ENCODE data around the gene RPS6KC1. TPM values are rescaled to one million over a fixed set of nuclear protein-coding genes. Genes with fewer than 3 reads are reported as not detected.

Gene RPS6KC1
- total RNA-seq, 2 donors from 2014 or later: 20.7 to 34.1 TPM

GRCh38 chr1:213124590-213124989 is 73.5 kb downstream of the RPS6KC1 start:
- no peaks in the 10 kb centered on the region for H3K36me3 ChIP-seq
- no peak overlapping the region for H3K27ac ChIP-seq
- H3K27me3 ChIP-seq (replicated peaks; ENCODE audit: insufficient read depth): no peaks in the 10 kb centered on the region
- ATAC-seq (ENCODE audit: insufficient number of reproducible peaks, low FRiP score, low read depth) (no peak), DNase-seq (ENCODE audit: low spot score) (no peak)
- H3K4me3 ChIP-seq: no peak overlapping the region
- no peak for TF ChIP-seq CTCF (IDR thresholded peaks at IDR 0.05)
- no peaks in the 10 kb centered on the region for H3K9me3 ChIP-seq
- peaks cover 10% of the 10 kb centered on the region in 2 donors for H3K4me1 ChIP-seq (ENCODE audit: control insufficient read depth in 1 of 2, low read depth in 2 of 2)

GRCh38 chr1:213125643-213126042 is 74.6 kb downstream of the RPS6KC1 start:
- H3K27ac ChIP-seq: no peak overlapping the region
- H3K27me3 ChIP-seq (replicated peaks; ENCODE audit: insufficient read depth): no peaks in the 10 kb centered on the region
- peaks cover 5 to 10% of the 10 kb centered on the region in 2 donors for H3K4me1 ChIP-seq (ENCODE audit: control insufficient read depth in 1 of 2, low read depth in 2 of 2)
- ATAC-seq (ENCODE audit: insufficient number of reproducible peaks, low FRiP score, low read depth) (no peak), DNase-seq (ENCODE audit: low spot score) (no peak)
- no peaks in the 10 kb centered on the region for H3K36me3 ChIP-seq
- H3K9me3 ChIP-seq: no peaks in the 10 kb centered on the region
- H3K4me3 ChIP-seq: no peak overlapping the region
- TF ChIP-seq CTCF (IDR thresholded peaks at IDR 0.05): no peak

GRCh38 chr1:213127074-213127473 is 76.0 kb downstream of the RPS6KC1 start:
- H3K9me3 ChIP-seq: no peaks in the 10 kb centered on the region
- no peak overlapping the region for H3K27ac ChIP-seq
- no peak for TF ChIP-seq CTCF (IDR thresholded peaks at IDR 0.05)
- DNase-seq (ENCODE audit: low spot score) (no peak), ATAC-seq (ENCODE audit: insufficient number of reproducible peaks, low FRiP score, low read depth) (no peak)
- H3K4me3 ChIP-seq: no peak overlapping the region
- H3K36me3 ChIP-seq: no peaks in the 10 kb centered on the region
- H3K27me3 ChIP-seq (replicated peaks; ENCODE audit: insufficient read depth): no peaks in the 10 kb centered on the region
- peaks cover 5 to 10% of the 10 kb centered on the region in 2 donors for H3K4me1 ChIP-seq (ENCODE audit: control insufficient read depth in 1 of 2, low read depth in 2 of 2)

- TF ChIP-seq CTCF (IDR thresholded peaks at IDR 0.05): peak; percentile 17
- Histone ChIP-seq H3K4me1 (ENCODE audit: control insufficient read depth in 1 of 2, low read depth in 2 of 2) (peaks cover 3 to 19% of the 10 kb centered on the region in 2 donors), H3K27me3 (replicated peaks; ENCODE audit: insufficient read depth) (no peaks in the 10 kb centered on the region), H3K36me3 (no peaks in the 10 kb centered on the region), H3K4me3 (no peak overlapping the region), H3K9me3 (no peaks in the 10 kb centered on the region), H3K27ac (no peak overlapping the region)
- ATAC-seq (ENCODE audit: insufficient number of reproducible peaks, low FRiP score, low read depth) (no peak), DNase-seq (ENCODE audit: low spot score) (no peak)
Measured at GRCh38 chr1:213131851-213132655, 81.0 kb downstream of the RPS6KC1 start.

GRCh38 chr1:213135572-213135971 is 84.5 kb downstream of the RPS6KC1 start:
- Histone ChIP-seq H3K27ac (no peak overlapping the region), H3K4me1 (ENCODE audit: control insufficient read depth in 1 of 2, low read depth in 2 of 2) (peaks cover 3 to 19% of the 10 kb centered on the region in 2 donors)
- no peak for ATAC-seq (ENCODE audit: insufficient number of reproducible peaks, low FRiP score, low read depth)

More at GRCh38 chr1:213135572-213135971, 84.5 kb downstream of the RPS6KC1 start:
- no peaks in the 10 kb centered on the region for H3K9me3 ChIP-seq
- no peak for DNase-seq (ENCODE audit: low spot score)
- no peak for TF ChIP-seq CTCF (IDR thresholded peaks at IDR 0.05)
- H3K4me3 ChIP-seq: no peak overlapping the region
- no peaks in the 10 kb centered on the region for H3K36me3 ChIP-seq
- H3K27me3 ChIP-seq (replicated peaks; ENCODE audit: insufficient read depth): no peaks in the 10 kb centered on the region

Measured in thoracic aorta (tissue), 2 donors.